Fibroblast of pulmonary artery (primary cell): ENCODE data around the gene PDE6D.

ENCODE experiments used
- DNase-seq: peaks from one replicate; pipeline ENCODE4 v3.0.0-alpha.2; 2010; ENCODE audit warnings: low read depth
- H3K4me3 ChIP-seq: replicated peaks from 2 replicates; pipeline ENCODE4 v1.5.1; 2011; ENCODE audit warnings: low read depth, mild to moderate bottlenecking, control low read depth, low read length, moderate library complexity
- TF ChIP-seq, protein P1 (sequence below): IDR thresholded peaks from 2 replicates; pipeline ENCODE4 v1.5.1; 2011; ENCODE audit warnings: mild to moderate bottlenecking, control low read depth, low read length, inconsistent platforms; ENCODE audit errors: missing control alignments

PDE6D gene

DNA sequence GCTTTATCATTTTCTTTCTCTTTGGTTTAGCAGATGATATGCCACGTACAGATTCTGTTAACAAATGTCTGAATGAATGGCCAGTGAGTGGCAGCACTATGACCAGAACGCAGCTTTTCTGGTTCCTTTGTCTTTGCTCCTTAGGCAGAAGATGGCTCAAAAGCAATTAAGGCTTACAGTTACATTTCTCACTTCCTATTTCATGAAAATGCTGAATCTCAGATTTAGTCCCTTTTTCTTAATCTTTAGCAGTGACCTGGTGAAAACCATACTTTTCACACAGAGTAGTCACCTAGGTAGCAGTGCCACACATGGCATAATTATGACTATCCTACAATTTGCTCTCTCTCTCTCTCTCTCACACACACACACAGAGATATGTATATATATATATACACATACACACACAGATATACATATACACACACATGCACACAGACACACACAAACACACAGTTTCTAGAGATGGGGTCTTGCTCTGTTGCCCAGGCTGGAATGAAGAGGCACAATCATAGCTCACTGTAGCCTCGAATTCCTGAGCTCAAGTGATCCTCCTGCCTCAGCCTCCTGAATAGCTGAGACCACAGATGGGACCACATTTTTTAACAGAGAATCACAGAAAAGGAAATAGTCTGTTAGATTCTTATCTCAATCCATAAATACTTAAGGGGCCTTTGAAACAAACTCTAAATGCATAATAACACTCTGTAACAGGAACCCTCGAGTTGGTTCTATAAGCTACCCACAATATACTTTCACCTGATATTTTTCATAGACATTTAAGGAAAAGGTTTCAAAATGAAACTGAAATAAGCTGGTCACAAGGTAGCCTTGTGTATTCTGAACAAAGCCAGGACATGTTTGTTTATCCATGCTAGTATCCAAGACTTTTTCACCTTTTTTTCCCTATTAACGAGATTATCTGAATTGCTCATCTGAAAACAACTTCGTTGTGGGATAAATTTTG, 11.6 kb downstream of the PDE6D start:
- TF ChIP-seq, protein P1, sequence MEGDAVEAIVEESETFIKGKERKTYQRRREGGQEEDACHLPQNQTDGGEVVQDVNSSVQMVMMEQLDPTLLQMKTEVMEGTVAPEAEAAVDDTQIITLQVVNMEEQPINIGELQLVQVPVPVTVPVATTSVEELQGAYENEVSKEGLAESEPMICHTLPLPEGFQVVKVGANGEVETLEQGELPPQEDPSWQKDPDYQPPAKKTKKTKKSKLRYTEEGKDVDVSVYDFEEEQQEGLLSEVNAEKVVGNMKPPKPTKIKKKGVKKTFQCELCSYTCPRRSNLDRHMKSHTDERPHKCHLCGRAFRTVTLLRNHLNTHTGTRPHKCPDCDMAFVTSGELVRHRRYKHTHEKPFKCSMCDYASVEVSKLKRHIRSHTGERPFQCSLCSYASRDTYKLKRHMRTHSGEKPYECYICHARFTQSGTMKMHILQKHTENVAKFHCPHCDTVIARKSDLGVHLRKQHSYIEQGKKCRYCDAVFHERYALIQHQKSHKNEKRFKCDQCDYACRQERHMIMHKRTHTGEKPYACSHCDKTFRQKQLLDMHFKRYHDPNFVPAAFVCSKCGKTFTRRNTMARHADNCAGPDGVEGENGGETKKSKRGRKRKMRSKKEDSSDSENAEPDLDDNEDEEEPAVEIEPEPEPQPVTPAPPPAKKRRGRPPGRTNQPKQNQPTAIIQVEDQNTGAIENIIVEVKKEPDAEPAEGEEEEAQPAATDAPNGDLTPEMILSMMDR = no peak
- no peak overlapping the region for H3K4me3 ChIP-seq
- no peak for DNase-seq

- H3K4me3 ChIP-seq = no peak overlapping the region
- TF ChIP-seq, protein P1 = no peak
- no peak for DNase-seq
Measured at GRCh38 chr2:231765496-231765929, 15.6 kb downstream of the PDE6D start.

- TF ChIP-seq, protein P1 = no peak
- DNase-seq = no peak
Measured at GRCh38 chr2:231764760-231765159, 16.3 kb downstream of the PDE6D start.

GRCh38 chr2:231764124-231764523, 17.0 kb downstream of the PDE6D start:
- TF ChIP-seq, protein P1 = no peak
- DNase-seq = no peak

More at GRCh38 chr2:231764760-231765159, 16.3 kb downstream of the PDE6D start:
- no peak overlapping the region for H3K4me3 ChIP-seq

DNA sequence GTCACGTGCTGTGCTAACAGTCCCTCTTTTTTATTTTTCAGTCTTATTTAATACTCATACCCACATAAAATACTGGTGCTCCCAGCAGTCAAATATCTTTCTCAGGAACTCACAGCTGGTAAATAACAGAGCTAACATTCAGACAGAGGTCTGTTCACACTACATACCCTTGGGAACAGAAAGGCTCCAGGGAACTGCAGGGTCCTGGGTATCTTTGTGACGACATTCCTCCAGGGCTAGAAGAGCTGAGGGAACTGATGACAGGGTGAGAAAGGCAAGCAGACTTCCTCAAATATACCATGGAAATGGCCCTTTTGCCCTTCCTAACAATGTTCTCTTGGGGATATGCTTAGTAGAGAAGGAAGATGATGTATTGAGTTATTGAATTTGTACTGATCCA, 19.3 kb downstream of the PDE6D start:
- no peak overlapping the region for H3K4me3 ChIP-seq
- TF ChIP-seq, protein P1 = no peak
- DNase-seq = no peak

More at GRCh38 chr2:231764124-231764523, 17.0 kb downstream of the PDE6D start:
- H3K4me3 ChIP-seq = no peak overlapping the region

DNA sequence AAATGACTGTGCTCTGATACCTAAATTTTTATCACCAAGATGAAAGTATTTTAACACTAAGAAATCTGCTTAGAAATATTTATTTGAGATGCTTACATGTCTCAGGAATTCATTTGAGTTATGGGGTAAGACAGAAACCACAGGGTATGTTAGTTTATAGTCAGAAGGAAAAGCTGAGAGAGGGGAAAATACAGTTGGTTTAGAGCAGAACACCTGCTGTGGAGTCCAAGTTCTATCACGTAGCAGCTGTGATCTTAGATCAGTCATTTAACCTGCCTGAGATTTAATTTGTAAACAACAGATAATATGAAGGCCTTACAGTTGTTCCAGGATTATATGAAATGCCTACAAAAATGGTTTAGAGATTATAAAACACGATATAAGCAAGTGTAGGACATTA, 29.0 kb downstream of the PDE6D start:
- TF ChIP-seq, protein P1 = no peak
- no peak overlapping the region for H3K4me3 ChIP-seq
- DNase-seq = no peak
